Hematopoietic multipotent progenitor cell treated with erythropoietin and hydrocortisone succinate and interleukin-3 and kit ligand, for 15 days (in vitro differentiated cells): ENCODE results near the gene C1R.

ENCODE experiments used
- DNase-seq: peaks from one replicate; pipeline ENCODE4 v3.0.0-alpha.2; 2015; ENCODE audit warnings: low spot score

The C1R gene

DNA sequence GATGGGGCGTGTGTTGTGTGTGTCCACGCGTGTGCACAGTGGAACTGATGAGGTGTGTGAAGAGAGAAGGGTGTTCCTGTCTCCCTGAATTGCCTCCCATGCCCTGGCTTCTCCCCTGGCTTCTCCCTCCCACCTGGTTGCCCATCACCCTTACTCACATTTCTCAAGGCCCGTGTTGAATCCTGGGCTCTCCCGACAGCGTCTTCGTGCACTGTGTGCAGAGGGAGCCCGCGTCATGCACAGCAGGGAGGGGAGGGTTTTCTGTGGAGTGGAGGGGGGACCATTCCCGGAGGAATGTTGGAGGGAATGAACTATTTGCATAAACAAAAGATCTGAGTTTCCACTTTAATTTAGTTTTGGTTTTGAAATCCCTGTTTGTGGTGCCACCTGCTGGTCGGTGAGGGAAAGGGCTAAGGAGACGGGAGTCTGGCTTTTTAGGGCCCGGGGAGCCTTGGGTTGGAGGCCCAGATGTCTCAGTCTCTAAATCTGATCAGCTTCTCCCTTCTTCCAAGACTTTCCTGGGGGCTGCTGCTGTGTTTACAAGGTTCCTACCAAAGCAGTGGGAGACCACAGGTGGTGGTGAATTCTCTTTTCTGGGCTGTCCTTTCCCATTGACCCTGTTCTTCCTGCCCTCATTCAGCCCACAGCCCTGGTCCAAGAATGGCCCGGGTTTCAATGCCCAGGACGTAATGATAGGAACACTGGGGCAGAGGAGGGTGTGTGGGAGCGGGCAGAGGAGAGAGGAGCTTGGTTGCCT lies at the start of gene C1R:
TSS of gene C1R (minus strand) at position 217 of the 757 bp plus-strand sequence. CDS start at position 160, 57 bp downstream.
- peak; percentile 71 for DNase-seq

DNA sequence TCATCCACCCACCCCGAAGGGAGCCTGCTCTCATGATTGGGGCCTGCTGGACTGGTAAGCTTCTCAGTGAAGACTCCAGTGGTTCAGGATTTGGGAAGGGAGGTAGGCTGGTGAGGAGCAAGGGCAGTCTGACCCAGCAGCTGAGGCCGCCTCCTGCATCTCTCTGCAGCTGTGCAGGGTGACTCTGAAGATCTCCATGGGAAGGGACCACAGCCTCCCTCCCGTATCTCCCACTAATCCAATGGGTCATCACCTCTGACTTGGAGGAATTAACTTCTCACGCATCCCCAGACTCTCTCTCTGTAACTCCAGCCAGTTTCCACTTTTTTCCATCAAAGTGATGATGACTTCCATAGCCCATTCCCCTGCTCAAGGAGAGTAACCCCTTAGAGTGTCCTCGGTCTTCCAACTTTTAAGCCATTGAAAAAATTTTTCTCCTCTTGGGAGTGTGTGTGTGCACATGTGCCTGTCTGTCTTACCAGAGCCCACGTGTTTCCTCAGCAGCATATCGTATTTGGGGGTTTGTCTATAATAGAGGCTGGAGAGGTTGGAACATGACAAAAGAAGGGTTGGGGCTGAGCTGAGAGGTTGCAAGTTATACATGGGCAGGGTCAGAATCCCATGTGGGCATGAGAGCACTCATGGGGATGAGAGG lies 49.2 kb upstream of the C1R start:
- no peak for DNase-seq

DNA sequence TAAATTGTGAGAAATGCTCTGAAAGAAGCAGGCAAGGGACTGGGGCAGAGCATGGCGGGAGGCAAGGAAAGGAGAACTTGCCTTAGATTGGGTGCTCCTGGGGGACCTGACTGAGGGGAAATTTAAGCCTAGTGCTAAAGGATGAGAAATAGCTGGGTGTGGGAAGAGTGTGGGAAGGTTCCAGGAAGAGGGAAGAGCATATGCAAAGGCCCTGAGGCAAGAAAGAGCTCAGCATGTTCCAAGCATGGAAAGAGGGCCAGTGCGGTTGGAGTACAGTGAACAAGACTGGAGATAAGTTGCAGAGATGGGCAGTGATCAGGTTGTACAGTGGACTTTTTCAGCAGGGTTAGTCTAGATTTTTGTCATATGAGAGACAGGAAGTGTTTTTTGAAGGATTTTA lies 47.0 kb upstream of the C1R start:
- no peak for DNase-seq

DNA sequence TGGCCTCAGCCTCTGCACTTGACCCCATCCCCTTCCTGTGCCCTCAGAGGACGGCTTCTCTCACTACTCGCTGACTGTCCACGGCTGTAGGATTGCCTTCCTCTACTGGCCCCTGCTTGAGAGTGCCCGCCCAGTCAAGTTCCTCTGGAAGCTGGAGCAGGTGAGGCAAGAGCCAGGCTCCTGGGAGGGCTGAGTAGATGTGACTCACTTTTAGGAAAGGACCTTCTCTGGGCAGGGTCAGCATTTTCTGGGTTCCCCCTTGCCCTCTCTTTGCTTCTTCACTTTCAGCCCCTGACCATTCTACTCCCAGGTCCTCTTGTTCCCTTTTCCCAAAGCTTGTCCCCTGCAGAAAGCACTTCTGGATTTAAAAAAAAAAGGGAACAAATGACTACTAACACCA lies 45.7 kb upstream of the C1R start:
- DNase-seq = no peak

DNA sequence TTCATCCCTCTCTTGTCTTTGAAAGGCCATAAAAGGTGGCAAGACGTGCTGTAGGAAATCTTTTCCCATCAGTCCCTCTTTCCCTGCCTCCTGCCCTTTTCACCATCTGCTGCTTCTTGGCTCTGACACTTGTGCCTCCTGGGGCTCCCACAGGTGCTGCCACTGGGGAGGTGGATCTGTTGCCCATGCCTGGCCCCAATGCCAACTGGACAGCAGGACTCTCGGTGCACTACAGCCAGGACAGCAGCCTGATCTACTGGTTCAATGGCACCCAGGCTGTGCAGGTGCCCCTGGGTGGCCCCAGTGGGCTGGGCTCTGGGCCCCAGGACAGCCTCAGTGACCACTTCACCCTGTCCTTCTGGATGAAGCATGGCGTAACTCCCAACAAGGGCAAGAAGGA lies 44.4 kb upstream of the C1R start:
- no peak for DNase-seq

DNA sequence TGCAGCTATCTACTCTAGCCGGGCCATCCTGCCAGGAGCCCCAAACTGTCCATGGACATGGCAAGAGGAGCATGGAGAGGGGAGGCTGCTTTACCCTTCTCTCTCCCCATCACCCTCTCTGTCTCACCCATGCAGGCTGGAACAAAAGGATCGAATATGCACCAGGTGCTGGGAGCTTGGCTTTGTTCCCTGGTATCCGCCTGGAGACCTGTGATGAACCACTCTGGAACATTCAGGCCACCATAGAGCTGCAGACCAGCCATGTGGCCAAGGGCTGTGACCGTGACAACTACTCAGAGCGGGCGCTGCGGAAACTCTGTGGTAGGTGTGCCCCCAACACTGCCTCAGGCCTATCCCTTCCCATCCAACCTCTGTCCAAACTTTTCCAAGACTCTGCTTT lies 43.8 kb upstream of the C1R start:
- no peak for DNase-seq

DNA sequence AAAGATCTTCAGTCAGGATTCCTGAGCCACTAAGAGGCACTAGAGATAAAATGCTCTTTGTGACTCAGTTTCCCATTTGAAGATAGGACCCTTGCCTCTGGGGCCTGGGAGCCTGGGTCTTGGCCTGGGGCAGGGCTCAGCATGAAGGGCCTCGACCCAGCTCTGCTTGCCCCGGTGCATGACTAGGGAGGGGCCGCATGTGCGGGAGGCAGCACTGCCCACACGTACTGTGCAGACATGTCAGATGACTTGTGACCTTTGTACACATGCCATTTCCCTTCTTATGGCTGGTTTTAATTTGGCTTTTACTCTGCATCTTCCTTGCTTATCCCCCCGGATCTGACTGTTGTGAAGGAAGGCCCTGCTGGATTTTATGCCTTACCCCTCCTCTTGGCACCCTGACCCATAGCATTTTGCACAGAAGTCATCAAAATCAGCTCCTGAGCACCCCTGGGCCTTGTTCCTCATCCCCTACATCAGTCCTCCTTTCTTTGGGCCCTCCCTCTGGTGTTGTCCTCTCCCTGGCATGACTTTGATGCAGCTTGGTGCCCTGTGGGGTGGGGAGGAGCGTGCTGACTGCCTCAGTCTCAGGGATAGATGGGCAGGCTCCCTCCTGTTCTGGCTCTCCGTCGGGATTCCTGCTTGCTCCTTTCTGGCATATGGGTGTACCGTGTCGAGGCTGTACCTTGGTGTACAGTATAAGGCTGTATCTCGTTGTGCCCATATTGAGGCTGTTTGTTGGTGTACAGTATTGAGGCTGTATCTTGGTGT lies 42.3 kb upstream of the C1R start:
- no peak for DNase-seq

DNA sequence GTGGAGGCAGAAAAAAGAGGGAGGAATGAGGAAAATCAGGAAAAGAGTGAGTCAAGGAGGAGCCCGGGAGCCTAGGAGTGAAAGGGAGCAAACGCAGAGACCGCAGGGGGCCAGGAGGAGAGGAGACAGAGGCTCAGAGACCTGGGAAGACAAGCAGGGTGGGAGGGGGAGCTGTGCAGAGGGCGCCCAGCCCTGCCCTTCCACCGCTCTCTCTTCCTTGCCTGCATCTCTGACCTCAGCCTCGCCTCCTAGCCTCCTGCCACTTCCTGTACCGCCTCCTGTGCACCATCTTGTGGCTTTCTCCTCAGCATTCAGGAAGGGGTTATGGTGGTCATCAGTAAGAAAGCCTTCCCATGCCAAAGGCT lies 39.2 kb upstream of the C1R start:
- no peak for DNase-seq

DNA sequence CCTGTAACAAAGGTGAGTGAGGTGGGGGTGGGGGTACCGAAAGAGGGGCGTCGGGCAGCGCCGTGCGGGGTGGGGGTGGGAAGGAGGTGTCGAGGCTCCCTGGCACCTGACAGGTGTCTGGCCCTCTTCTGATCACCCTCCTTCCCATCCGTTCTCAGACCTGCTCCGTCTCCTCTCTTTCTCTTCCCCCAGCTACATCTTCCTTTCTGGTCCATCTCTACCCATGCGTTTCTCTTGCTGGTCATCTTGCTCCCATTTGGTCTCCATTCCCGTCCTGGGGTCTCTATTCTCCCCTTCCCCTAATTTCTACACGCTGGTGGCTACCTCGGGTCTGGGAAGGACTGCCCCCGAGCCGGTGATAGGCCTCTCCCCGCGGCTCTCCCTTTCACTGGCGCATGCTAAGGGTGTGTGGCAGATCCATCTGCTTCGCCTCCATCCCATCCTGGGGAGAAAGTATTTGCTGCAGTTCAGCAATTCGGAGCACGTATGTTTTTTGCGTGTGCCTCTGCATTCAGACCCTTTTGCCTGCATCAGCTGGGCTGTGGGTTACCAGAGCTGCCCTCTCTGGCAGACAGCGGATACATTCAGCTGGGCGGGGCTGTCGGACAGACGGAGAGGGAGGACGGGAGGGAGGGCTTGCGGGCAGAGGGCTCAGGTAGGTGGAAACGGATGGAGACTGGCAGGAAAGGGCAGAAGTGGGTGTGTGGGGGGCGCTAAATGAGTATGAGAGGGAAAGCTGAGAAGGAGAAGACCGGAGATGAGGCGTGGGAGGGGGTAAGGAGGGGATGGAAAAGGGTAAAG lies 38.7 kb upstream of the C1R start:
- no peak for DNase-seq

DNA sequence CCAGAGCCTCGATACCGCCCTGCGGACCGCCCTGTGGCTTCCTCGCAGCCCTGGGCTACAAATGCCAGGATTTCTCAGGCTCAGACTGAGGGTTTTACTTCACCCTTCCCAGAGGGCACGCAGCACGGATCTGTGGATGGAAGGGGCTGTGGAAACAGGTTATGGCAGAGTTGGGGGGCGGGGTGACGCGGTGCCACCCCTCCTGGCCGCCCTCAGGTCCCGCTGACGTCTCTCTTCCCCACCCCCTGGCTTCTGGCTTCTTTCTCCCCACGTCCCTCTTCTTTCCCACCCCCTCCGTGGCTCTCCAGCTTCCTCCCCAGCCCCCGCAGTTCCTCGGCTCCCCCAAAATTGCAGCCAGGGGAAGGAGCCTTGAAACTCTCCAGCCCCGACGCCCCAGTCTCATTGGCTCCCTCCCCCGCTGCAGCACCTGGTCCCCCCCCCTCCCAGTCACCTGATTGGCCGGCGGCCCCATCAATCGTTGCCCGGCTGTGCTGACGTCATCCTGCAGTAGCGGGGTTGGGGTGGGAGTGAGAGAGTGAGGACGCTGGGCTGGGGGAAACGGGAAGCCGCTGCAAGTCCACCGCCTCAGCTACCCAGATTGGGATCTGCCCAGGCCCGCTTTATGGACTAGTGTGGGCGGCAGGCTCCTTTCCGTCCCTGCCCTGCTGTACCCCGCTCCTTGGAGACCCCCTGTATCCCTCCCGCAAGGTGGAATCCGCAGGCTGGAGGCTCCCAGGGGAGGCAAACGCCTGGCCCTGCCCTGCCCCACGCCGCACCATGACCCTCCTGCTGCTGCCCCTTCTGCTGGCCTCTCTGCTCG lies 37.8 kb upstream of the C1R start, which contains the start of gene CLSTN3:
TSS of gene CLSTN3 (plus strand) at position 500 of the 820 bp plus-strand sequence. CDS start at position 778, 278 bp downstream.
- peak; percentile 23 for DNase-seq

DNA sequence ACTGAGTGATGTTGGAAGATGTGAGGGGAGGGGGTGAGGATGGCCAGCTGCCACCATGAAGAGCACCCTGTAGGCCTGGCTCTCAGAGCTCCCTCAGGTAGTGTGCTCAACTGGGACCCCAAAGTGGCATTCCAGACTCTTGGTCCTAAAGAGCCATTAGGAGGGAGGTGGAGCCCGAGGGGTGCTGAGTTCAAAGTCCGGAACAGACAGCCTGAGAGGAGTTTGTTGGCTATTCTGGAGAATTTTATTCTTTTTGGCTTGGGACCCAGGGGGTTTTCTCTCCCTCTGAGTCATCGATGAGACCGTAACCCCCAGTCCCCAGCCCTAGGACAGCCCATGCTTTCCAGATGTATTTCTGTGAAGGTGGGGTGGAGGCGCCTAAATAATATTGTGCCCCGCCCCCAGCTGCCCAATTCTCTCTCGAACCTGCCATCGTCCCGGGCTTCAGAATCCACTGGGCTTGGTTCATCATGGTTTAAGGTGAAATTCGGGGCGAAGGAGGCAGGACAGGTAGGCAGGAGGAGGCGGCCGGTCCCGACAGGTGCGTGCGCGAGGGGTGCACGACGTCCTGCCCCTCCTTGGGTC lies 37.1 kb upstream of the C1R start:
- no peak for DNase-seq

DNA sequence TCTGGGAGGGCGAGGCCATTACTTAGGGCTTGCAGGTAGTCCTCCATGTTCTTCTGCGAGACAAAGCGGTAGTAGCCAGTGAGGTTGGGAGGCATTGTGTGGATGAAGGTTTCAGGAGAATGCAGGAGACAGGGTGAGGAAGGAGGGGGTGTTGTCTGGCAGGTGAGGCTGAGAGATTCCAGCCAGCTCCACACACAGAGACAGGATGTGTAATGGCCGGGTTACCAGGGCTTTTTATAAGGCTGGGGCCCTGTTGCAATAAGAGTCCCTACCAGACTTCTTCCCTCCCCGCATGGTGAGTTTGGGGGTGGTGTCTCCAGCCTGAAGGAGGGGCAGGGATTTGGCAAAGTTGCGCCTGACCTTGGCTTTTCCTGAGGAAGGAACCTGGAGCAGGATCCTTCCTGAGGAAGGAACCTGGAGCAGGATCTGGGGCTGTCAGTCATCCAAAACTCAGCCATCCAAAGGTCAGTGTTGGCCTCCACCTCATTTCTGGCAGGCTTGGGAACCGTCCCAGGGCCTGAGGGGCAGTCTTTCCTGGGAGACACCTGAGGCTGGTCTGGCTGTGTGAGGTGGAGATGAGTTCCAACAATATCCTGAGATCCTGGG lies 36.5 kb upstream of the C1R start, which contains the start of gene RBP5:
TSS of gene RBP5 (minus strand) at position 209 of the 606 bp plus-strand sequence. CDS start at position 95, 114 bp downstream.
- no peak for DNase-seq

DNA sequence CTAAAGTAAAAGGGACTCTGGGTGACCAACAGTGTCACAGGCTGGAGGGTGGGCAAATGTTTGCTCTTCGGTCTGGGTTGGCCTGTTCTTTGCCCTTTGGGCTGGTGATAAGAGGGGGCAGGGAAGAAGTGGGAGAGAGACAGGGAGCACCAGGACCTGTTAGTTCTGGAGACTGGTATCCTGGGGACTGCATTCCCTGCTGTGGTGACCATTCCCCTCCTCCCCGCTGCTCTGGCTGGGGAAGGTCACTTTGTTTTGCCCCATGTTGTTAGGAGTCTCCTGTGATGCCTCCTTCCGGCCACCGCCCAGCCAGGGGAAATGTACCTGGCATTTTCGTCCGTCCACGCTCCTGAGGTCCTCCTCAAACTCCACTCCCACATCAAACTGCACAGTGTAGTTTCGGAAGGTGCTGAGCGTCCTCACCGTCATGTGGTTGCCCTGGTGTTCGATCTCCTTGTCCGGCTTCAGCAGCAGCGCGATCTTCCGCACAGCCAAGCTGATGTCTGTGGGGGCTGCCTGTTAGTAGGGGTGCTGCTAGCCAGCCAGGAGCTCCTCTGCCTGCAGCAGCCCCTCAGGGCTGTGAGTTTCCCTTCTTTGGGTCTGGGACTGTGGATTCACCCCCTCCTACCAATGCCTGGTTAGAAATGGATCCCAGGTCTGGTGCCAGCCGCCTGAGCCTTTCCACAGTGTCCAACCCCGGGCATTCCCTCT lies 35.8 kb upstream of the C1R start:
- DNase-seq = no peak

DNA sequence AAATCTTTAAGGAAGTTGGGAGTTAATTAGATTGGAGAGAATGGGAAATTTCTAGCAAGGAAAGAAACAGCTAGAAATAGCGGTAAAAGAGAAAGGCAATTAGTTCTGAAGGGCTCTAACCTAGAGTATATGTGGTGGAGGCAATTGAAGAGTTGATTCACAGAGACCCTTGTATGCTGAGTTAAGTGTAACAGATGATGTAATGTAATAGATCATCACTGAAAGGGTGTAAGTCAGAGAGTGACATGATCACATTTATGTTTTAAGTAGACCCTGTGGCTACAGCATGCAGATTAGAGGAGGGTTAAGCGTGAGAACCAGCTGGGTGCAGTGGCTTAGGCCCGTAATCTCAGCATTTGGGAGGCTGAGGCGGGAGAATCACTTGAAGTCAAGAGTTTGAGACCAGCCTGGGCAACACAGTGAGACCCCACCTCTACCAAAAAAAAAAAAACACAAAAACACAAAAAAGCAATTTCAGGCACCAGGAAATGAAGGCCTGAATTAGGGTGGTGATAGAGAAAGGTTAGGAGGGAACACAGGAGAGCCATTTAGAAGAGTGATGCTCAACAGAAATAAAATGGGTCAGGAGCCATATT lies 33.5 kb upstream of the C1R start:
- no peak for DNase-seq

DNA sequence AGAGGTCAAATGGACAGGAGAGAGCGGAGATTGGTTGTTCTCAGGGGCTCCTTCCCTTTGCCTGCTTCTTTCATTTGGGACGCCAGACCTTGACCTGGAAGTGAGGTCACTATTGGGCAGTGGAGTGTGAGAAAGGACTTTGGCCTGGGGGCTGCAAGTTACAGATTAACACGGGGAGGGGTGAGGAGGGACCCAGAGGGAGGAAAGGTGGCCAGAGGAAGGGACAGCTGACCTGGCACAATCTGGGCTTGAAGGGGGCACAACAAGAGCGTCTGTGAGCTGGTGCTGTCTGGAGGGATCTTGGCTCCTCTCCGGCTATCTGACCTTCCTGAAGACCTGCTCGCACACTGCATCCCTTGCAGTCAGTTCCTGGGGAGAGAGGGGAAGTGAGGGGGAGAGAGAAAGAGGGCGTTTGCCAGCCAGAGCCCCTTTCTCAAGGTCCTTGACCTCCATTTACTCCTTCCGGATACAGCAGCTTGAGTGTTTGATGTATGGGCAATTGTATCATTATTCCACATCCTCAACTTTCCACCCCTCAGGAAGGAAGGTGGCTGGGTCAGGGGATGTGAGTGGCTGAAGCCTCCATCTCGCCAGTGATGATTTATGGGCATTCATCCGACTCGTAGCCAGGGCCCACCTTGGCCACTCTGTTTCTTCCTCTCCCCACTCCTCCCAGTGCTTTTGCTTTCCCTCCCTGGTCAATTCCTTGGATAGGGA lies 31.7 kb upstream of the C1R start:
- no peak for DNase-seq

DNA sequence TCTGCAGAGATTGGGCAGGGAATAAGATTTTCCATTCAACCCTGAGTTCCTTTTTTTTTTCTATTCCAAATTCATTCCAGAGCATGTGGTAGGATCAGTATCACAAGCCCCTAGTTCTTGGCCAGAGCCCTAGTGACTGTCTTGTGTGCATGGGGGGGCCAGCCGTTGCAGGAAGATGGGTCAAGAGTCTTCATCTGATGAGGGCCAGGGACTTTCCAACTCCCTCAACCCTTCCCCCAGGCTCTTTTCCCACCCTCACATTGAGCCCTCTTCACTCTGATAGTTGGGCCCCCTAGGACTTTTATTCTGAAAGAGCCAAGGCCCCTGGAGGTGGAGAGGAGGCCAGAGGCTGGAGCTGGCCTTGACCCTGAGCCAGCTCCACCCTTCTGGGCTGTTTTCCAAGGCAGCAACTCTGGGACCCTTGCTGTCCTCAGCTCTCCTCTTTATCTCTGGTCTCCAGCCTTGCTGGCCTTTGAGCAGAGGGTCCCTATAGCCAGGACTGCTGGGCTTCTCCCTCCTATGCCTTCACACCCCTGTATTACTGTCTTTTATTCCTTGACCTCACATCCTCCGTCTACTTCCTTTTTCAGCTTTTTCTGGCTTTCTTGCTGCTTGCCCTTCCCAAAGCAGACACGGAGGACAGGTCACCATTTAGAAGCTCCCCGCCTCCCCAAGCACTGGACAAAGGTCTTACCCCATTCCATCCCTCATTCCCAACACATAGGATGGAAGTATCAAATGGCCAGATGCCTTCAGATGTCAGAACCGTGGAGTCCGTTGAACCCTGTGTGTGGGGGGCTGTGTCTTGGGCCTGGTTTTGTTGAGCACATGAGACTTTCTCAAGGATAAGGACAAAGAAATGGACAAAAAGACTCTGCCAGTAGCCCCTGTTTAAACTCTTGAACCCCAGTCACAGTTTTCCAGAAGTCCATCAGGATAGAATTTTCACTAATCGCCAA lies 30.8 kb upstream of the C1R start:
- peak; percentile 33 for DNase-seq

DNA sequence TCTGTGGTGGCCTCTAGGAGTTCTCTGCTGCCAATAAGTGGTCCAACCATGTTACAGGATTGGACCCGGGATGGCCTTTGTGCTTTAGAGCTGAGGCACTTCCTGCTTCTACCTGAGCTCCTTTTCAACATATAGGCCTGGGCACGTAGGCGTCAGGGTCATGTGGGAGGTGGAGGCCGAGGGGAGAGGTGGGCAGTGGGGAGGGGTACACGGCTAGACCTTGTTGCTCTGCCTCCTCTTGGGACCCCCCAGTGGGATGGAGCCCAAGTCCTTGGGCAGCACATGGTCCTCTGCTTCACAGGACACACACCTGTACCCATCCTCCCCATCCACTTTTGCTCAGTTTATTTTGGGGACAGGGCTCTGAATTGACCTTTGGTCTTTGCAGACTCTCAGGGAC lies 29.1 kb upstream of the C1R start:
- no peak for DNase-seq
